ENCODE results near the gene NKIRAS1.
"Not testable (repeated sequence)": the region's sequence is repeated elsewhere in the genome, so short reads cannot be mapped to it uniquely, and the experiment has no call there.

NKIRAS1 gene

DNA sequence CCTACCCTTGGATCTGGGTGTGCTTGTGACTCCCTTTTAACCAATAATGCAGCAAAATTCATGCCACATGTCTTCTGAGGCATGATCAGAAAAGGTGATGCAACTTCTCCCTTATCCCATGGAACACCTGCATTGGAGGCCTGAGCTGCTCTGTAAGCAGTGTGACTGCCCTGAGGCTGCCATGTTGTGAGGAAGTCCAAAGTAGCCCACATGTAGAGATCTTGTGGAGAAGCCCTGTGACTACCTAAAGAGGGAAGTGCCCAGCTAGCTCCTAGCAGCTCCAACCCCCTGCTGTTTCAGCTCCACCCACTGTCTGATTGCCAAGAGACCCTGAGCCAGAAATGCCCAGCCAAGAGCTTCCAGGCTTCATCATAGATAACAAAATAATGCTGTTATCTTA is 21.9 kb upstream of the NKIRAS1 start:
- DNase-seq, result no peak

DNA sequence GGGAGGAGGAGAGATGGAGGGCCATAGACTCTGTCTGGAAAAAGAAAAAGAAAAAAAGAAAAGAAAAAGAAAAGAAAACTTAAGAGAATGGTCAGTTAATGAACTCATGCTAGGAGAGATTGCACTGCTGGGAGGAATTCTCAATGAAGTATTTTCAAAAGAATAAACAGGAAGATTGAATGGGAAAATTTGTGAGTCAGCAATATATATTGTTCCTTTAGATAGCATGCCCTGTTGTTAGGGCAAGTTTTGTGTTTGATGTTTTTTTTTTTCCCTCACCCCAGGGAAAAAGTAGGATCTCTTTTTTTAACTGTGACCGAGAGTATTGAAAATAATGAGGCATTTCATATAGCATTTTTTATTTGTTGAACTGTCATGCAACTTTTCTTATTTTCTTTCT is 20.5 kb upstream of the NKIRAS1 start:
- DNase-seq, result no peak

DNA sequence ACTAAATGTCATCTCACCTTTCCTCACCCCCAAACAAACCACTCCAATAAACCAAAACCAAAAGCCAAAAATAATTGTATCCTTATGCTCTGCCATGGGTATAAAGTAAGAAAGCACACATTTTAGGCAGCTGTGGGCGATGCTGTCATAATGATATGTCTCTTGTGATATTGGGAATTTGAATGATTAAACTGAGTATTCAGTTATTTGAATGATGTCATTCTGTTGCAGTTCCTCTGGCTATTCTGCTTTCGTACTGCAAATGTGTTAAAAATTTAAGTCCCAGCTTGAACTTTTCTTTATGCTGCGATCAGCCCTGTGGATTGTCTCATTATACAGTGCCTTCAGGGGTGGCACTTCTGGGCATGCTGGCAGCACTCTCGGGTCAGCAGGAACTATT is 17.5 kb upstream of the NKIRAS1 start:
- DNase-seq, result no peak

DNA sequence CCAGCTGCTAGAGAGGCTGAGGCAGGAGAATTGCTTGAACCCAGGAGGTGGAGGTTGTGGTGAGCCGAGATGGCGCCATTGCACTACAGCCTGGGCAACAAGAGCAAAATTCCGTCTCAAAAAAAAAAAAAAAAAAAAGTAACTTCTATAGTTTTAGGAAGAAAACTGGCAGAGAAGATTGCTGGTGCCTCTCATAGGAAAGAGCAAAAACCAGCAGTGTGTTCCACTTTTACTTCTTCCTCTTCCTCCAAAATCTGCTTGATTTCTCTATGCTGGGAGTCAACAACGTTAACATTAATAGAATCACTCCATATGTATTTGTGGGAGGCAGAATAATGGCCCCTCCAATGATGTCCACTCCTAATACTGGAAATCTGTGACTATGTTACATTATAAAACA is 15.8 kb upstream of the NKIRAS1 start:
- no peak for DNase-seq

DNA sequence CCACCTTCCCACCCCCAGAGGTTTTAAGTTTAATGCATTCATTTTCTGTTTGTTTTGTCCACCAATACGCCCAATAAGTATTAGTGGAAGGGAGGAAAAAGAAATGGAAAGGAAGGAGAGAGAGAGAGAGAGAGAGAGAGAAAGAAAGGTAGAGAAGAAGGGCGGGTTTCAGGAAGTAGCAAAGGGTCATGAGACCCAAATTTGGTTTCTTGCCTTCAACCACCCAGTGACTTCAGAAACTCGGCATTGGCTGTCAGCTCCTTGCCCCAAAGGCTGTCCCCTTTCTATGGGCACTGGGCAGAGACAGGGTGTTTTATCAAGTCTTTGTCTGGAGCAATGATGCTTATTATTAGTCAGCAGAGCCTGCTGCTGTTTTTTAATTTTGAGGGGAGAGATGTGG is 14.8 kb upstream of the NKIRAS1 start:
- DNase-seq, result no peak

DNA sequence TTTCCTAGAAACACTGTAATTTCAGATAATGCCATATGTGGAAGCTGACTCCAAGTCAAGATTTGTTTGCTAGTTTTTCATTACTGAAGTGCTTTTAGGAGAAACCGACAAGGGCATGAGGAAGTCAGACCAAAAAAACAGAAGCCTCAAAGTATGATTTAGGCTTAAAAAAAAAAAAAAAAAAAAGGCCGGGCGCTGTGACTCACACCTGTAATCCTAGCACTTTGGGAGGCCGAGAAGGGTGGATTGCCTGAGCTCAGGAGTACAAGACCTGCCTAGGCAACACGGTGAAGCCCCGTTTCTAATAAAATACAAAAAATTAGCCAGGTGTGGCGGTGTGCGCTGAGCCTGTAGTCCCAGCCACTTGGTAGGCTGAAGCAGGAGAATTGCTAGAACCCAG is 11.7 kb upstream of the NKIRAS1 start:
- no peak for DNase-seq

DNA sequence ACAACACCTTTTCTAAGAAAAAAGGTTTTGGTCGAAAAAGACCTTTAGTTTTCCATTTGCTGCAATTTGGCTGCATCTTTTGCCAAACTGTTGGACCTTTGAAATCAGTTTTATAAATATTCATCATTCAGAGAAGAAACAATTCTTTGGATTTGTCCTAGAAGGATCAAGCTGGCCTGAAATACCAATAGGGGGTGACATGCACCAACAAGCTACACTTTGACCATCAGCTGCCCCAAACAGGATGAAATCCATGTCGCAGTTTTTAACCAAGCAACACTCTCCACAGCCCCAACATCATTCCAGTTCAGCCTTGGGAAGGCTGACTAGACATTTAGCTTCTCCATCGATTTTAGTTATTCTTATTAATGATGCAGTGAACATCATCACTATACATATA is 9.9 kb upstream of the NKIRAS1 start:
- DNase-seq, result no peak

DNA sequence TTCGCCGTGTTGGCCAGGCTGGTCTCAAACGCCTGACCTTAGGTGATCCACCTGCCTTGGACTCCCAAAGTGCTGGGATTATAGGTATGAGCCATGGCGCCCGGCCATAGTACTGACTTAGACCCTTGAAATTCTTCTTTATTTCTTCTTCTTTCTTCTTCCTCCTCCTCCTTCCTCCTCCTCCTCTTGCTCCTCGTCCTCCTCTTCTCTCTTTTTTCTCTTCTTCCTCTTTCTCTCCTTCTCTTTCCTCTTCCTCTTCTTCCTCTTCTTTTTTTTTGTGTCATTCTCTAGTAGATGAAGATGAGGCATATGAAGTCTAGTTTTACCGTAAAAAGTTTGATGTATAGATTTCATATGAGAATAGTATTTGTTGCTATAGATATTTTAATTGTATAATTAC is 9.5 kb upstream of the NKIRAS1 start:
- DNase-seq, result no peak

DNA sequence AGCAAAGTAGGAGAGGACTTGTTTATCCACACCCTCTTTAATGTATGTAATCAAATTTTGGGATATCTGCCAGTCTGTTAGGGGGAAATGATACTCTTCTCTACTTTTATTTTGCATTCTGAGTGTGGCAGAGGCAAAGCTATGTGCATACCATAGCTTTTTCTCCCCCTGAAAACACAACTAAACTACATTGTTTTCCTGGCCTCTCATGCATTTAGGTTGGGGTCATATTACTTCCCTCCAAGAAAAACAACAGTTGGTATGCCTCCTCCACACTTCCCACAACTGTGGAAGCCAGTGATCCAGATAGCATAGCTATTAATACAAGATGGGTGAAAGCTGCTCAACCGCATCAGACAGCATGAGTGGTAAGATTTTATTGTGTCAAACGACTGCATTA is 7.0 kb upstream of the NKIRAS1 start:
- no peak for DNase-seq

DNA sequence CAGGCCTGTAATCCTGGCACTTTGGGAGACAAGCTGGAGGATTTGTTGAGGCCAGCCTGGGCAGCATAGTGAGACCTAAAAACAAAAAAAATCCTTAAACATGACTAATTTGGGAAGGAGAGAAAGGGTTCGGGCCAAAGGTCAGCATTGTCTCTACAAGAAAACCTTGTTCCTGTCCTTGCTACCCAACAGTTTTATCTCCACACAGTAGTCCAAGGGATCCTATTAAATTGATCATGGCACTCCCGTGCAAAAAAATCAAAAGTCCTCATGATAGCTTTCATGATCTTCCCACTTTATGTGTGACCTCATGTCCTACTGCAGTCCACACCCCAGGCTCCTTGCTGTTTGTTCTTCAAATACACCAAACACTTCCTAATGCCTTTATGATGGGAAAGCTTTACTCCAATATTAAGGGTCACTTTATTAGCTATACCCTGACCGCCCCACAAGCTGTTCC is 4.3 kb upstream of the NKIRAS1 start:
- no peak for DNase-seq

DNA sequence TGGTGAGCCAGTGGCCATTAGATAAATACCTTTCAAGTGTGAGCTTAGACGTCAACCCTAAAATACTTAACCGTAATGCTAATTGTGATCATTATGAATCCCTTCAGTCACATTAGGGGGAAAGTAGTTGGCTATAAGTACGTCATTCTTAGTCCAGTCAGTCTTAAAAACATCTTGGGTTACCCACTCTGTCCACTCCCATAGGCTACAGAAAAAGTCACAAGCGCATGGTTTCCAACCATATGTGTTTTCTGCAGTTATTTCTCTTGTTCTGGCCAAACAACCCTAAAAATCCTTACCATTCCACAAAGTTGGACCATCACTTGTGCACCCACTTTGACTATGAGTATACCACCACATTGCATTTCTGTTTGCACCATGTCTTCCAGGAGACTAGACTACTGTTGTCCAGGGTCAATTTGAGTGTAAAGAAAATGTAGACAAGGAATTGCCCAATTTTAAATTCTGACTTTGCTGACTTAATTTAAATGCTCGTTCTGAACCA is 3.4 kb upstream of the NKIRAS1 start:
- DNase-seq, result no peak

DNA sequence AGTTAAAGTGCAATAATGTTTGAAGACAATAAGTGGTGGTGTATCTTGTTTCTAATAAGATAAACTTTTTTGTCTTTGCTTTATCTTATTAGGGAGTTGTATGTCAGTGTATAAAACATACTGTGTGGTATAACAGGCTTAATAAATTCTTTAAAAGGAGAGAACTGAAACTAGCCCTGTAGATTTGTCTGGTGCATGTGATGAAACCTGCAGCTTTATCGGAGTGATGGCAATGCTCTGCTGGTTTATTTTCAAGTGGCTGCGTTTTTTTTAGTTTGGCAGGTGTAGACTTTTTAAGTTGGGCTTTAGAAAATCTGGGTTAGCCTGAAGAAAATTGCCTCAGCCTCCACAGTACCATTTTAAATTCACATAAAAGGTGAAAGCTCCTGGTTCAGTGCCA is 2.8 kb upstream of the NKIRAS1 start:
- no peak for DNase-seq

DNA sequence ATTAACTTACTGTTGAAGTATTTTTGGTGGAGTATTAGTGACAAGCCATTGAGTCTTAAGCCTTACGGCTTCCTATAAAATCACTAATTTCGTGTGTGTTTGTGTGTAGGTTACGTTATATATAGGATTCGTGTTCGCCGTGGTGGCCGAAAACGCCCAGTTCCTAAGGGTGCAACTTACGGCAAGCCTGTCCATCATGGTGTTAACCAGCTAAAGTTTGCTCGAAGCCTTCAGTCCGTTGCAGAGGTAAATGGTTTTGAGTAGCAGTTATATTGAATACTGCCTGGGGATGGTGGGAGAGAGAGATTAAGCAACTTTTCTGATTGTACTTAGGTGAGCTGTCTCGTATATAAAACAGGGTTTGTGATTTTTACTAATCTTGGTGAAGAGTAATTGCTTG is 1.5 kb upstream of the NKIRAS1 start:
- not testable (repeated sequence) for DNase-seq

DNA sequence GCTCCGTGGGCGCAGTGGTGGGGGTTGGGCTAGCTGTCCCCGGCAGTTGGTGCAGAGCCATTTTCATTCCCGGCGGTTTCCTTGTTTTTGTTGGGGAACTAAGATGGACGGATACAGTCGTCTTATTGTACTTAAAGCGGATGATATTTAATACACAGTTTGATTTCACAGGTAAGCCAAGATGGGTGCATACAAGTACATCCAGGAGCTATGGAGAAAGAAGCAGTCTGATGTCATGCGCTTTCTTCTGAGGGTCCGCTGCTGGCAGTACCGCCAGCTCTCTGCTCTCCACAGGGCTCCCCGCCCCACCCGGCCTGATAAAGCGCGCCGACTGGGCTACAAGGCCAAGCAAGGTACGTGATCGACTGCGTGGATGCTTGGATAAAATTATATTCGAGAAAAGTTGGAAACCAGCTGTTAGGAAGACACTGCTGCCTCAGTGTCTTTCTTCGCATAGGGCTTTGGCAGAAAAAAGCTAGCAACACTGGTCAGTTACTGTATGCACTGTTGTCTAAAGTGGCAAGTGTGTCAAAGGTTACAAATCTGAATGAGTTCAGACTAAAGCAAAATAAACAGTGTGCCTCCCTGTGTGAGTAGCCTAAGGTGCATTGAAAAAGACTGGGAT is 1.0 kb upstream of the NKIRAS1 start:
- not testable (repeated sequence) for DNase-seq

DNA sequence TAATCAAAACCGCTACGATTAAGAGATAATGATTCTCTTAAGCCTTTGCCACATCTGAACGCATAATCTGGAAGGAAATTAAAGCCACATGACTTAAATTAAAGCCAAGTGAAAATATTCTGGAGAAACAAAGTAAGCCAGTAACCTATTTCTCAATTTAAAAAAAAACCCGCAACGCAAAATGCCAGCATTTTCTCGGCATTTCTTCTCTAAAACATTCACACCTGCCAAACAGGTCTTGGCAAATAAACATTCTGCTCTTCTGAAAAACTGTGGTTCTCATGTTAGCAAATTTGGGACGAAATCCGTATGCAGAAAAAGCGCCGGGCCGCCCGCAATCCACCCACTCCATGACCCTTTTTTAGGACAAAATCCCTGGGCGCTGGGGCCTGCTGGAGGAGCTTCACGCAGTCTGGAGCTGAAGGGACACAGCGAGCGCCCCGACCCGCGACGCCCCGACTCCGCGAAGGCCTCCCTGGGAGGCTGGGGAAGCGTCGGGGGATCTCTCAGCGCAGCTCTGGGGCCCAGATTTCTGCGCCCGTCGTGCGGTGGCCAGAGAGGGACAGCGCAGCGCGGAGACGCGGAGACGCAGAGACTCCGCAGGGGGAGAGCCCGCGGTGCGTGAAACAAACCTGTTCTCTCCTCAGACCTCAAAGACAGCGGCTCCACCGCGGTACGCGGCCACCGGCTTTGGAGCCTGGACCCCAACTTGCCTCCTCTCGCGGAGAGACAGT is 471 bp downstream of the NKIRAS1 start:
- no peak for DNase-seq

DNA sequence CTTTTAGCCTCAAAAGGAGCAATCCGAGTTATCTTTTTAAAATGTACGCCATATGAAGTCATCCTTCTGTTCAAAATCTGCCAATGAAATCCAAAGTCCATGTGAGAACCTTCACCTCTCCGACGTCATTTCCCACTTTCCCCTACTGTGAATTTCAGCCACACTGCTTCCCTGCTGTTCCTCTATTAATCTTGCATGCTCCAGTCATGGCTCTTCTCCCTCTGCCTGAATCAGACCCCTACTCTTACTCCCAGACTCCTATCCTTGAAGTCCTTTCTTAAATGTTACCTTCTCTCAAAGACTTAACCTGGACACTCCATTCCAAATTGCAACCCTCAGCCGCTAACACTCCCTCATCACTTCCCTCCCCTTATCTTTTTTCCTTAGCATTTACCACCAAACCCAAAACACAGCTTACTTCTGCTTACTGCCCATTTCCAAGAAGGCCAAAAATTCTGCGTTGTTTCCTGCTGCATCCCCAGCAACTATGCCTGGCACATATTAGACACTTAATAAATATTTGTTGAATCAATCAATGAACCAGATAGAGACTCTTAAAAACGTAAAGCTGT is 1.2 kb downstream of the NKIRAS1 start:
- no peak for DNase-seq

DNA sequence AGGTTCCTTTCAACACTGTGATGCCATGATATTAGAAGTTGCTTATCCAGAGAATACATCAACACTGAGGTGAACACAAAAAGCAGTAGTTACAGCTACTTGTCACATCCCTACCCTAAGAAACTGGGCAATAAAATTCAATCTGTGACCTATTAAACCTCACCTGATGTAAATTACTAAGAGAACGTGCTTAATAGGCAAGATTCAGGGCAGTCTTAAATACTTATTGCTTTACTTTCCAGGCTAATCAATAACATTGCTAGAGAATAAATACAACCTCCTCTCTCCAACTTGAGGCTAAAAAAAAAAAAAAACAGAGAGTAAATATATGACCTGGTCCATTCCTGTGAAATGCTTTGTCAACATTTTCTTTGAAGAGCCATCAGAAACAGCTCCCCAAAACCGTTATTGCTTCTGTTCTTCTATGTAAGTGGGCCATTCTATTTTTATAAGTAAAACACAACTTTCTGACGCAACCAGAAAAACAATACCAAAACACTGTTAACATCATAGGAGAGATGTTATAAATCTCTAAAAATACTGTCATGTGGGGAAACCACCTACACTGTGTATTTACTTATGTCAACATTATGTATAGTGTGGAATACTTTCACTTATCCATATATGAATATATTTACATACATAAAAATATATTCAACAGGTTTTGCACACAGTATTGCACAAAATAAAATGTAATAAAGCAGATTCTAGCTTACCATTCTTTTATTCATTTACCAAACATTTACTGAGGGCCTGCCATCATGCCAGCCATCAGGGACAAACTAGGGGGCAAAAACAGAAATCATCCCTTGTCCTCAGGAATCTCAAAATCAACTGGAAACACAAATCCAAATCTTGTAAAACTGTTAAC is 2.7 kb downstream of the NKIRAS1 start:
- no peak for DNase-seq

DNA sequence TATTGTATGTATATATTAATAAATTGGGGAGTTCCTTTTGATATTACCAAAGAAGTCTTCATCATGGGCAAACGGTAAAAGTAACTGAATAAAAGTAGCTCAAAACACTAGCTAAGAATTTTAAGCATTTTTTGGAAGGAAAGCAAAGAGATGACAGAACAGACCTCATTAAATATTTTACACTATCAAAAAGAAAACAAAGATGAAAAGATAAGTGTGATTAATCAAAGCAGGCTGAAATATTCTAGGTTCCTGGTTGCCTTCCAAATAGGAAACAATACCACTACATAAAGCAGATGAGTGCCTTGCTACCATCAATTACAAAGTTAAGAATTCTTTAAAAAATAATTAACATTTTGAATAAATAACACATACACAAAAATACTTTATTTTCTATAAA is 3.6 kb downstream of the NKIRAS1 start:
- no peak for DNase-seq

DNA sequence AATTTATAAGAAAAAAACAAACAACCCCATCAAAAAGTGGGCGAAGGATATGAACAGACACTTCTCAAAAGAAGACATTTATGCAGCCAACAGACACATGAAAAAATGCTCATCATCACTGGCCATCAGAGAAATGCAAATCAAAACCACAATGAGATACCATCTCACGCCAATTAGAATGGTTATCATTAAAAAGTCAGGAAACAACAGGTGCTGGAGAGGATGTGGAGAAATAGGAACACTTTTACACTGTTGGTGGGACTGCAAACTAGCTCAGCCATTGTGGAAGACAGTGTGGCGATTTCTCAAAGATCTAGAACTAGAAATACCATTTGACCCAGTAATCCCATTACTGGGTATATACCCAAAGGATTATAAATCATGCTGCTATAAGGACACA is 4.5 kb downstream of the NKIRAS1 start:
- not testable (repeated sequence) for DNase-seq

DNA sequence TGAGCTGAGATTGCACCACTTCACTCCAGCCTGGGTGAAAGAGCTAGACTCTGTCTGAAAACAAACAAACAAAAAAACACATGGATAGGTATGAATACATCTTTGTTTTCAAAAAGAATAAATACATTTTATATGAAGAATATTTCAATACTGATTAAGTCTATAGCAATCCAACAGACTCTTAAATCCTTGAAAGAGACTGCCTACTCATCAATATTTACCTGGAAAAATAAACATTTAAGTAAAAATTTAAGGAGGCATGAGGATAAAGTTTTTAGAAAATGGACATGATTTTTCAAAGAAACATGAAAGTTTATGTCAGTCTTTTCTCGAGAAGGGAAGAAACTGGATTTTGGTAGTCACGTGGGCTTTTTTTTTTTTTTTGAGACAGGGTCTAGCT is 5.4 kb downstream of the NKIRAS1 start:
- DNase-seq, result no peak

DNA sequence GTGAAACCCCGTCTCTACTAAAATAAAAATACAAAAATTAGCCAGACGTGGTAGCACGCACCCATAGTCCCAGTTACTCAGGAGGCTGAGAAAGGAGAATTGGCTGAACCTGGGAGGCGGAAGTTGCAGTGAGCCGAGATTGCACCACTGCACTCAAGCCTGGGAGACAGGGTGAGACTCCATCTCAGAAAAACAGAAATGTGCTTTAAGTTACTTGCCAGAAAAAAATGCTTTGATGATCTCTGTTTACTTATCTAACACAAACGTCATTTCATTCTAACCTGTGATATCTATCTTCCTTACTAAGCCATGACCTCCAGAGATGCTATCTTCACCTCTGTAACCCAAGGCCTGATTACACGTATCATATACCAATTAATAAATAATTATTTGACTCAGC is 7.4 kb downstream of the NKIRAS1 start:
- DNase-seq, result no peak

DNA sequence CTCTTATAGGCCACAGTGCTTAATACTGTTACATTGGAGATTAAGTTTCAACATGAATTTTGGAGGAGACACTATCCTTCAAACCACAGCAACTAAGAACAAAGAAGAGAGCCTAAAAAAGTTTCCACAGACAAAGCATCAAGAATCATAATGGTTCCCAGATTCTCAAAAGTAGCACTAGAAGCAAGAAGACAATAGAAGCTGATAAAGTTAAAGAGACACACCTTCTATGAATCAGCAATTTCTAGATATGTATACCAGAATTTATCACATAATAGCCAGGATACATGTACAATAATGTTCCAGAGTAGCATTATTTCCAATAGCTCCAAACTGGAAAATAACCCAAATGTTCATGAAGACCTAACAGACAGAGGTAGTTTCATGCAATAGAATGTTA is 12.2 kb downstream of the NKIRAS1 start:
- no peak for DNase-seq

DNA sequence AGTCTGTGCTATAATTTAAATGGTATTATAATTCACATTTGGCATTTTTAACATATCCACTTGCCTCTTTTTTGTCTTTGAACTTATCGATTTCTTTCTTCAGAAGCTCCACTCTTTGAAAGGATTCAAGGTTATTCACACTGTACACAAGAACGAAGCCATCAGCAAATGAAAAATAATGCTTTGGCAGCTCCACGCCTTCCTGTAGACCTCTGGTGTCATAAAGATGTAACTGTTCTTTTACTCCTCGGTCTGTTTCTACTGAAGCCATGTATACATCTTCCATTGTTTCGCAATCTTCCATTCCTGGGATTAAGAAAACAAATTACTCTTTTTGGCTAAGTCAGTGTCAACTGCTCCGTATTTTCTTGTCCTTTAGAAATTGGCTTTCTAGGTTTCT is 16.0 kb downstream of the NKIRAS1 start:
- DNase-seq, result no peak
